Osteocyte (in vitro differentiated cells): ENCODE data around the gene TENM3. TPM values are rescaled to one million over a fixed set of nuclear protein-coding genes. Genes with fewer than 3 reads are reported as not detected.

ENCODE experiments used
- DNase-seq: peaks from one replicate; pipeline ENCODE4 v3.0.0; 2021; ENCODE audit warnings: mixed read lengths; ENCODE audit not compliant: unreplicated experiment; ENCODE audit errors: extremely low spot score
- H3K27ac Mint-ChIP-seq: one replicate; pipeline ENCODE4 v1.8.0; 2021; ENCODE audit warnings: mild to moderate bottlenecking, mixed read lengths; ENCODE audit not compliant: unreplicated experiment
- H3K27me3 Mint-ChIP-seq: one replicate; pipeline ENCODE4 v1.8.0; 2021; ENCODE audit warnings: mixed read lengths; ENCODE audit not compliant: unreplicated experiment
- H3K36me3 Mint-ChIP-seq: one replicate; pipeline ENCODE4 v1.8.0; 2021; ENCODE audit warnings: mixed read lengths; ENCODE audit not compliant: unreplicated experiment
- H3K4me1 Mint-ChIP-seq: one replicate; pipeline ENCODE4 v1.8.0; 2021; ENCODE audit warnings: mixed read lengths; ENCODE audit not compliant: unreplicated experiment
- H3K4me3 Mint-ChIP-seq: one replicate; pipeline ENCODE4 v1.8.0; 2021; ENCODE audit warnings: mild to moderate bottlenecking, moderate library complexity, mixed read lengths; ENCODE audit not compliant: unreplicated experiment
- H3K9me3 Mint-ChIP-seq: one replicate; pipeline ENCODE4 v1.8.0; 2021; ENCODE audit warnings: mixed read lengths; ENCODE audit not compliant: unreplicated experiment
- CTCF ChIP-seq: fragments of 200-600 bp; sonication (generic); IDR thresholded peaks from 2 replicates; pipeline ENCODE4 v1.5.0; 2021; ENCODE audit warnings: antibody characterized with exemption, mild to moderate bottlenecking, moderate library complexity
- total RNA-seq: library from RNA; stranded (reverse); gene quantifications from 2 replicates; pipeline ENCODE4 v1.2.1, GENCODE V29; 2021

Gene TENM3
- total RNA-seq, 1 donor from 2014 or later = 78.3 TPM

- DNase-seq = no peak
- H3K4me3 Mint-ChIP-seq = no peak overlapping the region
- H3K27ac Mint-ChIP-seq = no peak overlapping the region
- H3K27me3 Mint-ChIP-seq = no peaks in the 10 kb centered on the region
- H3K9me3 Mint-ChIP-seq = no peaks in the 10 kb centered on the region
- TF ChIP-seq CTCF = no peak
- H3K4me1 Mint-ChIP-seq = peaks cover 2% of the 10 kb centered on the region
- H3K36me3 Mint-ChIP-seq = peaks cover 11% of the 10 kb centered on the region
Measured at GRCh38 chr4:182225257-182225852, 17.8 kb upstream of the TENM3 start.

- Mint-ChIP-seq H3K4me1 (peaks cover 11% of the 10 kb centered on the region), H3K4me3 (no peak overlapping the region), H3K27me3 (no peaks in the 10 kb centered on the region), H3K36me3 (peaks cover 3% of the 10 kb centered on the region), H3K9me3 (no peaks in the 10 kb centered on the region), H3K27ac (no peak overlapping the region)
- no peak for DNase-seq
- no peak for TF ChIP-seq CTCF
Measured at GRCh38 chr4:182227611-182228010, 15.6 kb upstream of the TENM3 start.

- H3K27ac Mint-ChIP-seq = no peak overlapping the region
Measured at GRCh38 chr4:182228991-182229577, 14.1 kb upstream of the TENM3 start.

GRCh38 chr4:182230256-182230655 is 12.9 kb upstream of the TENM3 start:
- H3K4me3 Mint-ChIP-seq = no peak overlapping the region
- DNase-seq = no peak
- H3K27me3 Mint-ChIP-seq = no peaks in the 10 kb centered on the region
- no peaks in the 10 kb centered on the region for H3K9me3 Mint-ChIP-seq
- no peak overlapping the region for H3K27ac Mint-ChIP-seq
- H3K4me1 Mint-ChIP-seq = peaks cover 19% of the 10 kb centered on the region
- TF ChIP-seq CTCF = no peak
- peaks cover 2% of the 10 kb centered on the region for H3K36me3 Mint-ChIP-seq

More at GRCh38 chr4:182228991-182229577, 14.1 kb upstream of the TENM3 start:
- no peak for TF ChIP-seq CTCF
- peaks cover 11% of the 10 kb centered on the region for H3K4me1 Mint-ChIP-seq
- no peak for DNase-seq
- no peak overlapping the region for H3K4me3 Mint-ChIP-seq
- peaks cover 2% of the 10 kb centered on the region for H3K36me3 Mint-ChIP-seq
- H3K9me3 Mint-ChIP-seq = no peaks in the 10 kb centered on the region
- H3K27me3 Mint-ChIP-seq = no peaks in the 10 kb centered on the region

DNA sequence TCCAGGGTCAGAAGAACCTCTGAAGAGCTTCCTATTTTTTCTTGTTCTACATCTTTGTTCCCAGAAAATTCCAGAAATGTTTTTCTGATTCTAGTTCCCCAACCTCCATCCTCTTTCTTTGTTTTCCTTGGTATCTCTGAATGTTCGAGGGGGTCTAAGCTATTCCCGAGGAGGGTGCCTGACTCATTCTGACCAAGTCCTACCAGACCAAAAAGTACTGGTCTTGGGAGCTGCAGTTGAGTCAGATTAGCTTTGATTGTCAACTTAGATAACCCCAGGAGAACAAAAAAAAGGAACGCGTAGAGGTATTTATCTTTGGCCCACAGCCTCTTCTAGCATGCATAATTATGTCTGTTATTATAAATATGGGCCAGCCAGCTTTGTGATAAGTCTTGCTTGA is 12.1 kb upstream of the TENM3 start:
- Mint-ChIP-seq H3K4me1 (peaks cover 26% of the 10 kb centered on the region), H3K27ac (no peak overlapping the region), H3K9me3 (no peaks in the 10 kb centered on the region), H3K36me3 (peaks cover 2% of the 10 kb centered on the region), H3K4me3 (no peak overlapping the region), H3K27me3 (no peaks in the 10 kb centered on the region)
- no peak for DNase-seq
- TF ChIP-seq CTCF = no peak
